Measurements from ENCODE around the gene RDX. TPM values are rescaled to one million over a fixed set of nuclear protein-coding genes. Genes with fewer than 3 reads are reported as not detected.

RDX gene
- total and polyA plus RNA-seq, 9 of the 15 experiments (the other 6 are each of a cell fraction or from before 2014, with no cell fraction given): 35.6 to 62.1 (median 54.3) TPM

GRCh38 chr11:110317516-110317932, 21.1 kb upstream of the RDX start (continued):
- TF ChIP-seq PKNOX1 (IDR thresholded peaks at IDR 0.05): peak; percentile 84
- TF ChIP-seq WHSC1 (IDR thresholded peaks at IDR 0.05; ENCODE audit: low read length): no peak
- TF ChIP-seq SMARCE1 (IDR thresholded peaks at IDR 0.05): peak; percentile 86
- no peak for TF ChIP-seq BRD4 (IDR thresholded peaks at IDR 0.05)
- TF ChIP-seq NBN (IDR thresholded peaks at IDR 0.05; ENCODE audit: low read depth): peak; percentile 40; the same call in 1 of the 2 replicates
- no peak for TF ChIP-seq GABPB2 (CRISPR knock-in tag; conservative IDR thresholded peaks at IDR 0.05)
- TF ChIP-seq RBM14 (IDR thresholded peaks at IDR 0.05; ENCODE audit: borderline replicate concordance, insufficient read depth, low read depth, low read length): no peak

GRCh38 chr11:110314366-110315095, 18.1 kb upstream of the RDX start:
- TF ChIP-seq HSF4 (CRISPR knock-in tag; IDR thresholded peaks at IDR 0.05; ENCODE audit: borderline replicate concordance) (no peak), STAT5A (IDR thresholded peaks at IDR 0.05; ENCODE audit: borderline replicate concordance, low read length) (no peak), CSDE1 (IDR thresholded peaks at IDR 0.05) (no peak), RAD21 (CRISPR knock-in tag; conservative IDR thresholded peaks at IDR 0.05 in 1 of 2, IDR thresholded peaks at IDR 0.05 in 1 of 2) (peak in 1 of 2 experiments; percentile 17; a peak in 1 of 4 replicates), NELFE (IDR thresholded peaks at IDR 0.05; ENCODE audit: insufficient read depth, insufficient read length) (no peak), SNIP1 (IDR thresholded peaks at IDR 0.05; ENCODE audit: low read depth) (no peak)
- peak; percentile 62; the same call in 2 of the 3 replicates for ATAC-seq
- Histone ChIP-seq H3K36me3 (ENCODE audit: control insufficient read depth, insufficient read depth, low read length) (no peaks in the 10 kb centered on the region), H2AFZ (ENCODE audit: low read depth, low read length) (no peak overlapping the region), H3K27ac (ENCODE audit: extremely low read depth, low read depth, low read length) (no peak overlapping the region), H3K9me3 (replicated peaks; ENCODE audit: control insufficient read depth, insufficient read depth, low read depth, low read length) (no peaks in the 10 kb centered on the region), H3K79me2 (ENCODE audit: control insufficient read depth, insufficient read depth, low read length) (no peaks in the 10 kb centered on the region), H3K4me3 (no peak overlapping the region), H3K4me1 (replicated peaks in 1 of 2; ENCODE audit: control insufficient read depth in 2 of 2, insufficient read depth in 2 of 2, low read length in 2 of 2) (peaks cover 4 to 17% of the 10 kb centered on the region in 2 experiments; a peak in 3 of 5 replicates), H3K4me2 (ENCODE audit: insufficient read depth, low read length) (no peak overlapping the region), H3K9me1 (ENCODE audit: control insufficient read depth, insufficient read depth, low read length) (no peaks in the 10 kb centered on the region), H4K20me1 (replicated peaks; ENCODE audit: control insufficient read depth, insufficient read depth, low read length) (no peaks in the 10 kb centered on the region), H3K9ac (ENCODE audit: insufficient read depth in 1 of 2, low read depth in 2 of 2, low read length in 2 of 2) (no peak overlapping the region), H3K27me3 (ENCODE audit: control insufficient read depth in 2 of 2, insufficient read depth in 2 of 2, low read length in 2 of 2) (no peaks in the 10 kb centered on the region)
- 43% methylated on average over 8 of the region's 9 CpGs for WGBS (ENCODE audit: insufficient coverage, low coverage, missing lambda C conversion rate)
- DNase-seq (ENCODE audit: extremely low read depth in 1 of 4, low spot score in 3 of 4): no peak
- FAIRE-seq: no peak
- intact Hi-C loops (cut with micrococcal nuclease) (no loop called here), in situ Hi-C loops (cut with MboI) (no loop called here)
- ChIA-PET POLR2A (no interaction called here), CTCF (ENCODE audit: low intra/inter-chr PET ratio) (no interaction called here)
- BruUV-seq (replicated peaks): no TSS peak

Data from K562 (cell line).